ENCODE data around the gene OLA1.

The OLA1 gene

DNA sequence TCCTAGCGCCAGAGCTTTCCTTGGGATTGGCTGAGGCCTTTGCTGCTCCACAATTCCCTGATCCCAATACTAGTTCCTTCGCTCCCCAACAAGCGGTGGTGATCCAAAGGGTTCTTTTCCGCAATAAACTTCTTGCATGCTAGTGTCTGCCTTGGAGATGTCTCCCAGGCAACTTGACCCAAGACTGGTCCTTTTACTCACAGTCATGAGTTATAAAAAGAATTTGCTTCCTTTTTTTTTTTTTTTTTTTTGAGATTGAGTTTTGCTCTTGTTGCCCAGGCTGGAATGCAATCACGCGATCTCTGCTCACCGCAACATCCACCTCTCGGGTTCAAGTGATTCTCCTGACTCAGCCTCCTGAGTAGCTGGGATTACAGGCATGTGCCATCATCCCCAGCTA is 193.4 kb downstream of the OLA1 start:
- H3K27me3 ChIP-seq (ENCODE audit: insufficient read depth, poor library complexity, severe bottlenecking) = no peaks in the 10 kb centered on the region
- TF ChIP-seq POLR2AphosphoS5 (IDR thresholded peaks at IDR 0.05; ENCODE audit: low read depth) (no peak), GABPA (IDR thresholded peaks at IDR 0.05; ENCODE audit: low read depth) (no peak), SPI1 (IDR thresholded peaks at IDR 0.05; ENCODE audit: borderline replicate concordance, low read depth) (no peak)
- TF ChIP-seq, protein P1, sequence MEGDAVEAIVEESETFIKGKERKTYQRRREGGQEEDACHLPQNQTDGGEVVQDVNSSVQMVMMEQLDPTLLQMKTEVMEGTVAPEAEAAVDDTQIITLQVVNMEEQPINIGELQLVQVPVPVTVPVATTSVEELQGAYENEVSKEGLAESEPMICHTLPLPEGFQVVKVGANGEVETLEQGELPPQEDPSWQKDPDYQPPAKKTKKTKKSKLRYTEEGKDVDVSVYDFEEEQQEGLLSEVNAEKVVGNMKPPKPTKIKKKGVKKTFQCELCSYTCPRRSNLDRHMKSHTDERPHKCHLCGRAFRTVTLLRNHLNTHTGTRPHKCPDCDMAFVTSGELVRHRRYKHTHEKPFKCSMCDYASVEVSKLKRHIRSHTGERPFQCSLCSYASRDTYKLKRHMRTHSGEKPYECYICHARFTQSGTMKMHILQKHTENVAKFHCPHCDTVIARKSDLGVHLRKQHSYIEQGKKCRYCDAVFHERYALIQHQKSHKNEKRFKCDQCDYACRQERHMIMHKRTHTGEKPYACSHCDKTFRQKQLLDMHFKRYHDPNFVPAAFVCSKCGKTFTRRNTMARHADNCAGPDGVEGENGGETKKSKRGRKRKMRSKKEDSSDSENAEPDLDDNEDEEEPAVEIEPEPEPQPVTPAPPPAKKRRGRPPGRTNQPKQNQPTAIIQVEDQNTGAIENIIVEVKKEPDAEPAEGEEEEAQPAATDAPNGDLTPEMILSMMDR (IDR thresholded peaks at IDR 0.05; ENCODE audit: insufficient read depth, low read length) = no peak
- TF ChIP-seq, protein P2, sequence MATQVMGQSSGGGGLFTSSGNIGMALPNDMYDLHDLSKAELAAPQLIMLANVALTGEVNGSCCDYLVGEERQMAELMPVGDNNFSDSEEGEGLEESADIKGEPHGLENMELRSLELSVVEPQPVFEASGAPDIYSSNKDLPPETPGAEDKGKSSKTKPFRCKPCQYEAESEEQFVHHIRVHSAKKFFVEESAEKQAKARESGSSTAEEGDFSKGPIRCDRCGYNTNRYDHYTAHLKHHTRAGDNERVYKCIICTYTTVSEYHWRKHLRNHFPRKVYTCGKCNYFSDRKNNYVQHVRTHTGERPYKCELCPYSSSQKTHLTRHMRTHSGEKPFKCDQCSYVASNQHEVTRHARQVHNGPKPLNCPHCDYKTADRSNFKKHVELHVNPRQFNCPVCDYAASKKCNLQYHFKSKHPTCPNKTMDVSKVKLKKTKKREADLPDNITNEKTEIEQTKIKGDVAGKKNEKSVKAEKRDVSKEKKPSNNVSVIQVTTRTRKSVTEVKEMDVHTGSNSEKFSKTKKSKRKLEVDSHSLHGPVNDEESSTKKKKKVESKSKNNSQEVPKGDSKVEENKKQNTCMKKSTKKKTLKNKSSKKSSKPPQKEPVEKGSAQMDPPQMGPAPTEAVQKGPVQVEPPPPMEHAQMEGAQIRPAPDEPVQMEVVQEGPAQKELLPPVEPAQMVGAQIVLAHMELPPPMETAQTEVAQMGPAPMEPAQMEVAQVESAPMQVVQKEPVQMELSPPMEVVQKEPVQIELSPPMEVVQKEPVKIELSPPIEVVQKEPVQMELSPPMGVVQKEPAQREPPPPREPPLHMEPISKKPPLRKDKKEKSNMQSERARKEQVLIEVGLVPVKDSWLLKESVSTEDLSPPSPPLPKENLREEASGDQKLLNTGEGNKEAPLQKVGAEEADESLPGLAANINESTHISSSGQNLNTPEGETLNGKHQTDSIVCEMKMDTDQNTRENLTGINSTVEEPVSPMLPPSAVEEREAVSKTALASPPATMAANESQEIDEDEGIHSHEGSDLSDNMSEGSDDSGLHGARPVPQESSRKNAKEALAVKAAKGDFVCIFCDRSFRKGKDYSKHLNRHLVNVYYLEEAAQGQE (IDR thresholded peaks at IDR 0.05; ENCODE audit: insufficient replicate concordance, low read depth) = no peak
- no peak overlapping the region for H3K27ac ChIP-seq (replicated peaks)
- H3K4me3 ChIP-seq (replicated peaks; ENCODE audit: insufficient read depth, low read length) = no peak overlapping the region
- no peak for DNase-seq (ENCODE audit: low read depth in 1 of 2, low spot score in 1 of 2)

DNA sequence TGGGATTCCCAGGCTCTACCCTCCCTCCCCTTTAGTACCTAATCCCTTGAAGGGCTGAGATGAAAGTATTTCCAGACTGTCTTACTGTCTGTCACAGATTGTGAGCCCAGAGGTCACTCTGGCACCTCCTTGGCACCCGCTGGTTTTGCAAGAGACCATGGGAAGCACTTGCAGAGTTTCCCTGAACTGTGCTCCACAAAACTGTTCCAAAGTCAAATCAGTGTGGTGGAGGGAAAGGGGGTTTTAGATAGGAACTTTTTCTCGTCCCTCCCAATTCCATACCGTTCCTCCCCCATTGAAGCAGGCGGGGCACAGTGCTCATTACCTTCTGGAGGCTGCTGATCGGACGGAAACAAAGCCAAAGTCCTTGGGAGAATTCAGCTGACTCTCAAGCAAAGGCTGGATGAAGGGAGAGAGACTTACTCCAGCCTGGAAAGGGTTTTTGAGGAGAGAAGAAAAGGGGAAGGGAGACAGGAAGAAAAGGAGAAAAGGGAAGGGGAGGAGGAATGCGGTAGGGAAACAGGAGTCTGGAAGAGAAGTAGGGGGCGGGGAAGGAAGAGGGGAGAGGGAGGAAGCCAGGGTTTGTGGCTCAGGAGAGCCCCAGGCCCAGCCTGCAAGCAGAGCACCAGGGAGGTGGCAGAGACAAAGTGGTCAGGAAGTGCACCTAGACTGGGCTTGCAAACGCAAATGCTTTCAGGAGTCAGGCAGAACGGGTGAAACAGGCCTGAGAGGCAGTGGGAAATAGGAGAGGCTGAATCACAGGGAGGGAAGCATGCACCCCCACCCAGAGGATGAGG is 194.8 kb downstream of the OLA1 start:
- no peaks in the 10 kb centered on the region for H3K27me3 ChIP-seq (ENCODE audit: insufficient read depth, poor library complexity, severe bottlenecking)
- no peak overlapping the region for H3K4me3 ChIP-seq (replicated peaks; ENCODE audit: insufficient read depth, low read length)
- DNase-seq (ENCODE audit: low read depth in 1 of 2, low spot score in 1 of 2) = no peak
- TF ChIP-seq, protein P2 (IDR thresholded peaks at IDR 0.05; ENCODE audit: insufficient replicate concordance, low read depth) = no peak
- TF ChIP-seq, protein P1 (IDR thresholded peaks at IDR 0.05; ENCODE audit: insufficient read depth, low read length) = no peak
- TF ChIP-seq SPI1 (IDR thresholded peaks at IDR 0.05; ENCODE audit: borderline replicate concordance, low read depth) = no peak
- TF ChIP-seq POLR2AphosphoS5 (IDR thresholded peaks at IDR 0.05; ENCODE audit: low read depth) = no peak
- no peak for TF ChIP-seq GABPA (IDR thresholded peaks at IDR 0.05; ENCODE audit: low read depth)
- no peak overlapping the region for H3K27ac ChIP-seq (replicated peaks)

DNA sequence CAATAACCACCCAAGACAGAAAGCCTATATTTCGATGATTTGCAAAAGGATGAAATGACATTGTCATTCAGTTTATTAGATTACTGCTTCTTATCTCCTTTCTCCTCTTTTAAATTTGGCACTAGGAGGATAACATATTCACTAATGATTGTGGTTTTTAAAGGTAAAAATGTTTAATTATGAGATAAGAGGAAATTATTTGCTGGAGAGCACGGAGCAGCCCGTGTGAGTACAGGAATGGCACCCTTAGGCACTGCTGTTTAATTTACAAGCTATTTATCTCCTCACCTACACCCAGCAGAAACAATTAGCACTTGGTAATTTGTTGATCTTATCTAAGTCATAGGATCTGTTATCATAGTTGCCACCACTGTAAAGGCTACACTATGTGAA is 195.8 kb downstream of the OLA1 start:
- DNase-seq (ENCODE audit: low read depth in 1 of 2, low spot score in 1 of 2) = no peak
- TF ChIP-seq, protein P2 (IDR thresholded peaks at IDR 0.05; ENCODE audit: insufficient replicate concordance, low read depth) = no peak
- TF ChIP-seq POLR2AphosphoS5 (IDR thresholded peaks at IDR 0.05; ENCODE audit: low read depth) (no peak), SPI1 (IDR thresholded peaks at IDR 0.05; ENCODE audit: borderline replicate concordance, low read depth) (no peak), GABPA (IDR thresholded peaks at IDR 0.05; ENCODE audit: low read depth) (no peak)
- TF ChIP-seq, protein P1 (IDR thresholded peaks at IDR 0.05; ENCODE audit: insufficient read depth, low read length) = no peak
- Histone ChIP-seq H3K27me3 (ENCODE audit: insufficient read depth, poor library complexity, severe bottlenecking) (no peaks in the 10 kb centered on the region), H3K4me3 (replicated peaks; ENCODE audit: insufficient read depth, low read length) (no peak overlapping the region), H3K27ac (replicated peaks) (no peak overlapping the region)
